ENCODE measurements around the gene RAB3C.

GRCh38 chr5:58847041-58847440 lies 264.2 kb downstream of the RAB3C start:
- TF ChIP-seq POLR2A (IDR thresholded peaks at IDR 0.05) (no peak), CTCF (IDR thresholded peaks at IDR 0.05) (no peak)

Data from Peyer's patch (tissue), 4 donors.